ENCODE results near the gene FMOD.

The FMOD gene

DNA sequence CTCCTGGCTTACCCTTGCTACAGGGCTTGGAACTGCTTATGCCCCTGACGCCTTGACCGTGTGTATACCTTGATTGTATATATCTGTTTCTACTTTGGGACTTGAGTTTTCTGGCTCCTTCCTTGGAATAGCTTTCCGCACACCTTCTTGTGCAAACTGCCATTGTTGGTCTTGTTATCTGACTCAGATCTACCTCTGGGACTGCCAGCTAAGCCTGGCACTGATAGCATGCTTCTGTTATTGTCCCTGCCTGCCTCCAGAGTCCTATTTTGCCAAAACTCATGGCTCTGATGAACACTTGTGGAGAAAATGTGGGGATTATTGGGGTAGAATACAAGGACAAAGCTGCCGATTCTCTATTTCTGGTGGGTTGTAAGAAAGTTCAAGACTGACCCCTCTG lies 15.4 kb downstream of the FMOD start:
- ChIA-PET POLR2A (interaction anchor here (0.7 kb wide), 1 partner anchor 31 kb away, joined by 5 read pairs; the partner anchor contains the start of gene BTG2), CTCF (interaction anchor here (1.2 to 25.7 kb wide), 11 partner anchors 9 to 169 kb away, joined by 3 to 690 read pairs (median 11); partner anchors contain the start of gene FMOD)
- TF ChIP-seq, protein P1, sequence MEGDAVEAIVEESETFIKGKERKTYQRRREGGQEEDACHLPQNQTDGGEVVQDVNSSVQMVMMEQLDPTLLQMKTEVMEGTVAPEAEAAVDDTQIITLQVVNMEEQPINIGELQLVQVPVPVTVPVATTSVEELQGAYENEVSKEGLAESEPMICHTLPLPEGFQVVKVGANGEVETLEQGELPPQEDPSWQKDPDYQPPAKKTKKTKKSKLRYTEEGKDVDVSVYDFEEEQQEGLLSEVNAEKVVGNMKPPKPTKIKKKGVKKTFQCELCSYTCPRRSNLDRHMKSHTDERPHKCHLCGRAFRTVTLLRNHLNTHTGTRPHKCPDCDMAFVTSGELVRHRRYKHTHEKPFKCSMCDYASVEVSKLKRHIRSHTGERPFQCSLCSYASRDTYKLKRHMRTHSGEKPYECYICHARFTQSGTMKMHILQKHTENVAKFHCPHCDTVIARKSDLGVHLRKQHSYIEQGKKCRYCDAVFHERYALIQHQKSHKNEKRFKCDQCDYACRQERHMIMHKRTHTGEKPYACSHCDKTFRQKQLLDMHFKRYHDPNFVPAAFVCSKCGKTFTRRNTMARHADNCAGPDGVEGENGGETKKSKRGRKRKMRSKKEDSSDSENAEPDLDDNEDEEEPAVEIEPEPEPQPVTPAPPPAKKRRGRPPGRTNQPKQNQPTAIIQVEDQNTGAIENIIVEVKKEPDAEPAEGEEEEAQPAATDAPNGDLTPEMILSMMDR (IDR thresholded peaks at IDR 0.05; ENCODE audit: control extremely low read depth, extremely low read depth, low read depth, missing control alignments) = no peak
- DNase-seq (ENCODE audit: extremely low spot score) = no peak

DNA sequence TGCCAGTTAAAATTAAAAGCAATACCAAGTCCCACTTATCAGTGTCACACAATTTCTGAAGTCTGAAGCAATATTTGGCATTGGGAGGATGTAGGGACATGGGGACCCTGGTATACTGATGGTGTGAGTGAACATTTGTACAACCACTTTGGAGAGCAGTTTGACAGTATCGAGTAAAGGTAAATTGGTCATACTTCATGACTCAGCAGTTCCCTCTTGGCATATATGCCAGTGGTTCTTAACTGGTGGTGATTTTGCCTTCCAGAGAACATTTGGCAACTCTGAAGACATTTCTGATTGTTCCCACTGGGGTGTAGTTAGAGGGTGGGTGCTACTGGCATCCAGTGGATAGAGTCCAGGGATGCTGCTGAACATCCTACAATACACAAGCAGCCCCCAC lies 19.7 kb downstream of the FMOD start:
- POLR2A ChIA-PET = no interaction called here
- CTCF ChIA-PET = interaction anchor here (1.6 to 25.7 kb wide), 4 partner anchors 10 to 65 kb away, joined by 3 to 690 read pairs (median 12); no protein-coding TSS in a partner anchor
- no peak for DNase-seq (ENCODE audit: extremely low spot score)
- TF ChIP-seq, protein P1 (IDR thresholded peaks at IDR 0.05; ENCODE audit: control extremely low read depth, extremely low read depth, low read depth, missing control alignments) = no peak

DNA sequence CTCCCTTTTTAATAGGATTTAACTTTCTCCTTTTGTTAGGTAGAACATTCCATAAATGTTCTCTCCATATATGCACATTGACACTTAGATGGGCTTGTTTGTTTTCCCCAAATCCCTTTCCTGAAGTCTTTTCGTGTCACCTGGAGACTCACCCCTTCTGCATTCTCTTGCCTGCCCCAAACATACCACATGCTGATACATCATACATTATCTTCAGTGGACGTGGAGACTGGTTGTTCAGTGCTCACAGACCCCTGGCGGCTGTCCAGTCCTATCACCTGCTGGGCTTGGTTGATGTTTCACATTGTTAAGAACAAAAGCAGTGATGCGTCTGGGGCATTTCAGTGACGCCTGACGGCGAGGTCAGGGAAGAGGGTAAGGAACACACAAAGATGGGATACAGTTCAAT lies 22.2 kb downstream of the FMOD start:
- ChIA-PET POLR2A (no interaction called here), CTCF (interaction anchor here (1.1 to 9.8 kb wide), 6 partner anchors 9 to 59 kb away, joined by 3 to 181 read pairs (median 16); no protein-coding TSS in a partner anchor)
- DNase-seq (ENCODE audit: extremely low spot score) = no peak
- TF ChIP-seq, protein P1 (IDR thresholded peaks at IDR 0.05; ENCODE audit: control extremely low read depth, extremely low read depth, low read depth, missing control alignments) = no peak

DNA sequence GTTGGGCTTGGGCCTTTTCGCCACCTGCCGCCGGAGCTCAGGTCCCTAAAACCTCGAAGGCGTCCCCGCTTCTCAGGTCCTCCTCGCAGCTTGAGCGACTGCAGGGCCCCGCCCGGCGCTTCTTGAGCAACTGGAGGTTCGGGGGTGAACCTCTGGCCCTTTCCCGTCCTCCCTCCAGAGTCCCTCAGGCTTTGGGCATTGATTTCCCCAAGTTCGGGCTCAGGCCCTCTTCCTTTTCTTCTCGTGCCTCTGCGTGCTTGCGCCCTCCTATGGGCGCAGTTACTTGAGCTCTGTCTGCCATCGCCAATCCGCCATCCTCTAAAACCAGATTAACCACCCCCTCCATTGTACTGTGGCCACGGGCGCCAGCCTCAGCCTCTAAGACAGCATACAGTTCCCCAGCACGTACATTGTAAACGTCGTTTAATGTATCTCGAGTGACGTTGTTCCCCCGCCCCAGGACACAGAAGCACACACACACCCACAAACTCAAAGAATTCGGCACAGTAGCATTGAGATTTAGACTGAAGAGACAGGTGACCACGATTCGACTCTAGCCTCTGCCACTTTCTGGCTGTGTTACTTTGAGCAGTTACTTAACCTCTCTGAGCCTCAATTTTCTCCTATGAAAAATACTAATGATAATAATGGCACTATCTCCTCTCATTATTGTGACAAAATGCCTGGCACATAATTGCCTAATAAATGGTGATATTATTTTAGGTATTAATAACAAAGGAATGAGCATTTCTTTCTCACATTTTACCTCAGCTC lies 23.1 kb downstream of the FMOD start:
- ChIA-PET CTCF (interaction anchor here (1.1 to 9.8 kb wide), 16 partner anchors 10 to 159 kb away, joined by 3 to 181 read pairs (median 12); partner anchors contain the start of gene BTG2), POLR2A (interaction anchor here (0.6 to 9.0 kb wide), 6 partner anchors 19 to 139 kb away, joined by 3 to 225 read pairs (median 4); partner anchors contain the start of gene BTG2)
- DNase-seq (ENCODE audit: extremely low spot score) = peak; percentile 70
- TF ChIP-seq, protein P1 (IDR thresholded peaks at IDR 0.05; ENCODE audit: control extremely low read depth, extremely low read depth, low read depth, missing control alignments) = peak; percentile 65

DNA sequence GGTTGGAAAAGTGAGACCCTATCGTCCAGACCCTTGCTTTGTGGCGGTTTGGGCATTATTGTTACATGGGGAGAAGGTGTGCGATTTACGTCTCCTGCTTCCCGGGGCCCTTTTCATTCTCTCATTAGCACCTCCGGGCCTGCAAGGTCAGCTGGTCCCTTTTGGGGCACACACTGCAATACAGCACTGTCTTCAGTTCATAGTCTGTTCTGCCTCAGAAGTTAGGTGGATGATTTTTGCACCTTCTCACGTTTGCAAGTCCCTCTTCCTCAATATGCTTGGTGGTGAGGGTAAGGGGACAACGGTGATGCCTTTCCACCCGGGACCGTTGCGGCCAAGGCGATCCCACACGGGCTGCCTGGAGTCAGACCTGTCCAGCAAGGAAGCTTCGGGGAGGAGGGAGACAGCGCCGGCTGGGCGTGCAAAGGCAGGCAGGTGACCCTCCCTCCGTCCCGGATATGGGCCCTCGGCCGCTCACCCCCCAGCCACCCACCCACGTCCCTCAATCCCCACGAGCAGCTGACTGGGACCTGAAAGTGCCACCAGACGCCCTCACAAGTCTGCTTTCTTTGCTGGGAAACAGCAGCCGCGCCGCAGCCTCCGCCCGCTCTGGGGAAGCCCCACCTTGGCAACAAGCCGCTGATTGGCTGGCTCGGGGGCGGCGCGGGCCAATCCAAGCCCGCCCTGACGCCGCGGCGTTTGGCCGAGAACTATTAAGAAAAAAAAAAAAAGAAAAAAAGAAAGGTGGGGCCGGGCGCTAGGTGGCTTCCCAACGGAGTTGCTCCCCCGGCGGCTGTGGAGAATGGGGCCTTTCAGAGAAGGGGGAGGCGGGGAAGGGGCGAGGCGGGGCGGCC lies 23.9 kb downstream of the FMOD start:
- DNase-seq (ENCODE audit: extremely low spot score) = peak; percentile 95
- POLR2A ChIA-PET = interaction anchor here (0.6 to 9.0 kb wide), 8 partner anchors 18 to 327 kb away, joined by 3 to 225 read pairs (median 4); partner anchors contain the start of gene BTG2
- TF ChIP-seq, protein P1 (IDR thresholded peaks at IDR 0.05; ENCODE audit: control extremely low read depth, extremely low read depth, low read depth, missing control alignments) = peak; percentile 1
- CTCF ChIA-PET = interaction anchor here (0.9 to 9.8 kb wide), 18 partner anchors 10 to 287 kb away, joined by 3 to 181 read pairs (median 8); partner anchors contain the start of gene BTG2
